HepG2 (cell line): ENCODE measurements around the gene ZNF430. TPM values are rescaled to one million over a fixed set of nuclear protein-coding genes. Genes with fewer than 3 reads are reported as not detected.
A peak's percentile ranks its signal among the peaks of the same experiment; 100 is the strongest.

Experiments used
- ATAC-seq: fragments of 200-7000 bp; cut with Tn5 transposase; 3 replicates; pipeline ENCODE4 v1.9.1; 2020; ENCODE audit warnings: mild to moderate bottlenecking, moderate library complexity
- BruUV-seq: library from RNA; stranded (reverse); fragments of 400-500 nt; replicated peaks from 2 replicates; lab custom pipeline; 2021; lab: Mats Ljungman, UMichigan
- CTCF ChIA-PET: fragments of 300-600 bp; formaldehyde crosslinking; extraction: SDS; loops from one replicate; lab custom pipeline; 2021; ENCODE audit warnings: low total read pairs, inconsistent platforms, low intra/inter-chr PET ratio; lab: Yijun Ruan, JAX
- POLR2A ChIA-PET: fragments of 350-600 bp; sonication (Branson Sonifier 250); formaldehyde crosslinking; loops from one replicate; lab custom pipeline; 2020; ENCODE audit warnings: antibody characterized with exemption, inconsistent platforms; lab: Yijun Ruan, JAX
- DNase-seq: peaks from one replicate; pipeline ENCODE4 v3.0.0-alpha.2; 2015; ENCODE audit warnings: low spot score
- FAIRE-seq: peaks from 3 replicates; lab custom pipeline; 2011; peaks lifted over from hg19 to GRCh38; lab: Jason Lieb, UNC
- H2AFZ ChIP-seq: one replicate; pipeline ENCODE4 v1.6.1; 2011; ENCODE audit warnings: low read length, inconsistent platforms
- H3K27ac ChIP-seq: fragments of 300-600 bp; 3 replicates; pipeline ENCODE4 v1.8.0; 2011; ENCODE audit warnings: mixed run types, mild to moderate bottlenecking, mixed read lengths, low read length, inconsistent platforms; ENCODE audit not compliant: insufficient read depth; ENCODE audit errors: extremely low read length
- H3K27me3 ChIP-seq, 2 experiments: fragments of 200-600 bp in 1 of 2; 2 replicates in 1 of 2; 3 replicates in 1 of 2; pipeline versions ENCODE4 v1.6.0 to v1.8.0; 2011; ENCODE audit warnings: low read length in 2 of 2, mild to moderate bottlenecking in 2 of 2, moderate library complexity in 2 of 2, inconsistent platforms in 1 of 2; ENCODE audit not compliant: insufficient read depth in 2 of 2, control insufficient read depth in 1 of 2
- H3K36me3 ChIP-seq, 2 experiments: fragments of 200-600 bp in 1 of 2; replicated peaks in 1 of 2; 2 replicates in 1 of 2; 3 replicates in 1 of 2; pipeline versions ENCODE4 v1.5.1 to v1.8.0; 2011; ENCODE audit warnings: low read length in 2 of 2, inconsistent platforms in 1 of 2; ENCODE audit not compliant: insufficient read depth in 2 of 2, control insufficient read depth in 1 of 2
- H3K4me1 ChIP-seq: 2 replicates; pipeline ENCODE4 v1.5.1; 2012; ENCODE audit warnings: low read length, inconsistent platforms; ENCODE audit not compliant: insufficient read depth
- H3K4me2 ChIP-seq: 2 replicates; pipeline ENCODE4 v1.6.0; 2011; ENCODE audit warnings: low read depth, low read length, inconsistent platforms
- H3K4me3 ChIP-seq, 3 experiments: fragments of 200-600 bp in 1 of 3; sonication (generic), shearing (Covaris generic) in 1 of 3; replicated peaks in 1 of 3; 2 replicates each; pipeline ENCODE4 v1.5.1; 2011 to 2016; ENCODE audit warnings: low read length in 3 of 3, inconsistent platforms in 2 of 3, low read depth in 2 of 3, mild to moderate bottlenecking in 2 of 3, control low read depth in 1 of 3, mixed read lengths in 1 of 3; ENCODE audit not compliant: insufficient read depth in 1 of 3
- H3K79me2 ChIP-seq: one replicate; pipeline ENCODE4 v1.6.1; 2011; ENCODE audit warnings: low read length, inconsistent platforms; ENCODE audit not compliant: insufficient read depth
- H3K9ac ChIP-seq: 2 replicates; pipeline ENCODE4 v1.6.0; 2011; ENCODE audit warnings: mild to moderate bottlenecking, low read depth, low read length, inconsistent platforms; ENCODE audit not compliant: insufficient read depth
- H3K9me3 ChIP-seq: 2 replicates; pipeline ENCODE4 v1.5.1; 2012; ENCODE audit warnings: mild to moderate bottlenecking, low read length
- H4K20me1 ChIP-seq: 2 replicates; pipeline ENCODE4 v1.6.0; 2011; ENCODE audit warnings: inconsistent platforms, mild to moderate bottlenecking, low read length, moderate library complexity; ENCODE audit not compliant: insufficient read depth
- CERS6 ChIP-seq: sonication (generic); formaldehyde crosslinking; IDR thresholded peaks from 2 replicates; pipeline ENCODE4 v1.5.0; 2020; ENCODE audit warnings: missing genetic modification reagents
- JUND ChIP-seq: sonication (generic); formaldehyde crosslinking; IDR thresholded peaks from 2 replicates; pipeline ENCODE4 v1.8.0; 2022; ENCODE audit warnings: mild to moderate bottlenecking, missing genetic modification reagents
- RBAK ChIP-seq: sonication (generic); formaldehyde crosslinking; IDR thresholded peaks from 2 replicates; pipeline ENCODE4 v1.5.1; 2020; ENCODE audit warnings: mild to moderate bottlenecking, missing genetic modification reagents
- SETDB1 ChIP-seq: sonication (generic); formaldehyde crosslinking; IDR thresholded peaks from 2 replicates; pipeline ENCODE4 v1.5.1; 2020; ENCODE audit warnings: missing genetic modification reagents, mild to moderate bottlenecking, borderline replicate concordance
- YEATS2 ChIP-seq: sonication (generic); formaldehyde crosslinking; IDR thresholded peaks from 2 replicates; pipeline ENCODE4 v1.4.0; 2020; ENCODE audit warnings: missing genetic modification reagents, borderline replicate concordance
- ZFP90 ChIP-seq: sonication (generic); formaldehyde crosslinking; IDR thresholded peaks from 2 replicates; pipeline ENCODE4 v1.8.0; 2022; ENCODE audit warnings: missing genetic modification reagents, mild to moderate bottlenecking, inconsistent platforms, borderline replicate concordance
- ZNF281 ChIP-seq: sonication (generic); formaldehyde crosslinking; IDR thresholded peaks from 2 replicates; pipeline ENCODE4 v1.4.0; 2020; ENCODE audit warnings: missing genetic modification reagents, borderline replicate concordance
- ZNF33A ChIP-seq: sonication (generic); formaldehyde crosslinking; IDR thresholded peaks from 2 replicates; pipeline ENCODE4 v1.5.1; 2020; ENCODE audit warnings: missing genetic modification reagents, mild to moderate bottlenecking, moderate library complexity, borderline replicate concordance
- ZSCAN25 ChIP-seq: sonication (generic); formaldehyde crosslinking; IDR thresholded peaks from 2 replicates; pipeline ENCODE4 v1.8.0; 2022; ENCODE audit warnings: mild to moderate bottlenecking, missing genetic modification reagents
- WGBS: methylation state at CpG from one replicate; pipeline ENCODE4 v1.1.6; 2017; ENCODE audit warnings: low lambda C conversion rate; 5-methylcytosine and 5-hydroxymethylcytosine counted together
- in situ Hi-C: cut with HindIII; loops from 2 replicates; pipeline ENCODE4 v1.10.0; 2017; ENCODE audit warnings: low pct_unique_long_range_greater_than_20kb; ENCODE audit not compliant: extremely low pct_ligation_motif_present
- intact Hi-C: fragments of 100-400 bp; cut with micrococcal nuclease; formaldehyde crosslinking; loops from one replicate; pipeline ENCODE4 v1.10.0; 2022; ENCODE audit not compliant: unreplicated experiment
- polyA plus RNA-seq, 8 experiments: library from polyadenylated mRNA; depleted of rRNA in 3 of 8; stranded (reverse) in 7 of 8; unstranded in 1 of 8; fragments of >200 nt; fragmentation: Illumina TruSeq in 4 of 8; extraction: Trizol in 4 of 8; gene quantifications; 2 replicates each; pipeline versions ENCODE4 v1.2.1 to v1.2.3, GENCODE V29; 2011 to 2016; ENCODE audit warnings: low read depth in 4 of 8, missing spikeins in 1 of 8, mixed read lengths in 1 of 8; ENCODE audit not compliant: insufficient read depth in 1 of 8
- total RNA-seq, 5 experiments: library from RNA; depleted of rRNA; stranded (reverse); fragments of >200 nt; fragmentation: Illumina TruSeq; extraction: Trizol; gene quantifications; 2 replicates each; pipeline ENCODE4 v1.2.3, GENCODE V29; 2016; ENCODE audit warnings: low read depth in 1 of 5

Gene ZNF430
- total and polyA plus RNA-seq, 2 of the 13 experiments (the other 11 are each of a cell fraction or from before 2014, with no cell fraction given), result 4.1 to 6.9 TPM

- no peak overlapping the region for H2AFZ ChIP-seq
- no TSS peak for BruUV-seq
- TF ChIP-seq ZNF281 (CRISPR knock-in tag), result no peak
- TF ChIP-seq YEATS2 (CRISPR knock-in tag), result no peak
- peak; percentile 53; the same call in 1 of the 2 replicates for TF ChIP-seq ZFP90 (CRISPR knock-in tag)
- no peak for TF ChIP-seq ZSCAN25 (CRISPR knock-in tag)
- no peak for FAIRE-seq
- H3K9me3 ChIP-seq, result peaks cover 14% of the 10 kb centered on the region; the same call in 1 of the 2 replicates
- no peaks in the 10 kb centered on the region for H4K20me1 ChIP-seq
- no peak overlapping the region for H3K4me3 ChIP-seq
- H3K4me2 ChIP-seq, result no peak overlapping the region
- ATAC-seq, result no peak
- ChIA-PET CTCF (no interaction called here), POLR2A (no interaction called here)
- no peaks in the 10 kb centered on the region for H3K27me3 ChIP-seq
- H3K36me3 ChIP-seq, result peaks cover 1 to 2% of the 10 kb centered on the region in 2 experiments; a peak in 2 of 5 replicates
- no peak overlapping the region for H3K27ac ChIP-seq
- no peak overlapping the region for H3K9ac ChIP-seq
- DNase-seq, result no peak
- intact Hi-C loops, result no loop called here
- in situ Hi-C loops, result no loop called here
- H3K79me2 ChIP-seq, result peaks cover 2% of the 10 kb centered on the region
- H3K4me1 ChIP-seq, result no peaks in the 10 kb centered on the region
These were observed 24.6 kb downstream of the ZNF430 start for GRCh38 chr19:21045028-21045427.

GRCh38 chr19:21046489-21046888, 26.0 kb downstream of the ZNF430 start:
- Histone ChIP-seq H4K20me1 (no peaks in the 10 kb centered on the region), H3K4me2 (no peak overlapping the region), H3K36me3 (peaks cover 0 to 2% of the 10 kb centered on the region in 2 experiments; a peak in 1 of 5 replicates), H2AFZ (no peak overlapping the region), H3K4me1 (no peaks in the 10 kb centered on the region), H3K79me2 (peaks cover 2% of the 10 kb centered on the region), H3K9me3 (peaks cover 14% of the 10 kb centered on the region; the same call in 1 of the 2 replicates), H3K9ac (no peak overlapping the region), H3K4me3 (no peak overlapping the region), H3K27ac (no peak overlapping the region), H3K27me3 (no peaks in the 10 kb centered on the region)
- intact Hi-C loops, result no loop called here
- no peak for ATAC-seq
- BruUV-seq, result no TSS peak
- TF ChIP-seq RBAK, result no peak
- TF ChIP-seq SETDB1, result no peak
- no peak for TF ChIP-seq ZNF33A (CRISPR knock-in tag)
- TF ChIP-seq JUND, result no peak
- no peak for TF ChIP-seq CERS6 (CRISPR knock-in tag)
- no peak for FAIRE-seq
- DNase-seq, result no peak
- 97% methylated on average over 3 of the region's 3 CpGs for WGBS
- POLR2A ChIA-PET, result no interaction called here
- in situ Hi-C loops, result no loop called here
- CTCF ChIA-PET, result no interaction called here
